Breast epithelium (tissue), 3 donors: ENCODE data around the gene FAM131C.

Experiments
- CTCF ChIP-seq, 3 donors: fragments of 450-650 bp; IDR thresholded peaks; one replicate each; pipeline ENCODE4 v1.5.1; 2016 to 2017; ENCODE audit warnings: antibody characterized with exemption in 3 of 3, mild to moderate bottlenecking in 3 of 3, moderate library complexity in 3 of 3
- POLR2A ChIP-seq: fragments of 450-650 bp; IDR thresholded peaks from one replicate; pipeline ENCODE4 v1.6.1; 2016; ENCODE audit warnings: antibody characterized with exemption, mild to moderate bottlenecking, moderate library complexity

- TF ChIP-seq CTCF (IDR thresholded peaks at IDR 0.05), result no peak
- TF ChIP-seq POLR2A, result no peak
Observed at GRCh38 chr1:16101623-16102022, 28.2 kb upstream of the FAM131C start.
